Muscle layer of duodenum (tissue), 2 donors: Measurements from ENCODE around the gene TPT1.

Experiments used
- H3K27ac ChIP-seq: one replicate; pipeline ENCODE4 v1.7.0; 2013; ENCODE audit warnings: mild to moderate bottlenecking, low read length
- H3K27me3 ChIP-seq: one replicate; pipeline ENCODE4 v1.7.0; 2013; ENCODE audit warnings: low read depth, mild to moderate bottlenecking, control low read depth, low read length
- H3K36me3 ChIP-seq, 2 donors: one replicate each; pipeline ENCODE4 v1.7.0; 2013; ENCODE audit warnings: low read length in 2 of 2, control low read depth in 1 of 2, mild to moderate bottlenecking in 1 of 2; ENCODE audit not compliant: insufficient read depth in 2 of 2, control insufficient read depth in 1 of 2
- H3K4me1 ChIP-seq, 2 donors: one replicate each; pipeline ENCODE4 v1.7.0; 2013; ENCODE audit warnings: low read length in 2 of 2, mild to moderate bottlenecking in 2 of 2, control low read depth in 1 of 2, moderate library complexity in 1 of 2; ENCODE audit not compliant: insufficient read depth in 2 of 2, control insufficient read depth in 1 of 2
- H3K4me3 ChIP-seq, 2 donors: one replicate each; pipeline ENCODE4 v1.7.0; 2013; ENCODE audit warnings: low read length in 2 of 2, low read depth in 1 of 2, mild to moderate bottlenecking in 1 of 2
- H3K9me3 ChIP-seq, 2 donors: one replicate each; pipeline ENCODE4 v1.7.0; 2013; ENCODE audit warnings: low read length in 2 of 2, control low read depth in 1 of 2, mild to moderate bottlenecking in 1 of 2; ENCODE audit not compliant: control insufficient read depth in 1 of 2
- donor health status: healthy.

The TPT1 gene

DNA sequence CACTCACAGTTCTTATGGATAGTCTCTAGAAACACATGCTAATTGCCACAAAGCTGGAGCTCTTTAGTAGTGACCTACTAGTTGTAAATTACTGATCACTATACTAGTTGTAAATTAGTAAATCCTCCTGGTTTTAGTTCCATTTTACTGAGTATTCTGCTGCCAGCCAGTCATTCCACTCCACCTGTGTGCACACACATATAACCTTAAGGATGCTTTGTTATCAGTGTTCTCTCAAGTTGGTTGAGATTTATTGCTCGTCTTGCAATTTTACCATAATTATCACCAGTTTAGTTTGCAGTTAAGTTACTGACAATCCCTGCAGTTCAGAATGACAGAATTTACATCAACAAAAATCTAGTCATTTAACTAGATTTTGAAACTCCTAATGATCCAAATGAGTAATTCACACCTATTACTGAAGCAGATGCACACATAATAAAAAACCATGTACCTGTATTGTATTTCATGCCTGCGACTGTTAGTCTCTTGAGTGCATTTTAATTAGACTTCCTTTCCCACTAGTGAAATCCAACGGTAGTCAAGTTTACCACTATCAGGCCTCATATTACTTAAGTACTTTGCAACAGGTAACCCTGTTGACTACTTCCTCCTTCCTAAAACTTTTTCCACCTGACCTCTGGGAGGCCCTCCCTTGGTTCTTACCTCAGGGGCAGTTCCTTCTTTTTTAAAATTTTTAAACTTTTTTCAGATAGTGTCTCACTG, 7.6 kb downstream of the TPT1 start:
- H3K9me3 ChIP-seq, result no peaks in the 10 kb centered on the region
- no peak overlapping the region for H3K27ac ChIP-seq
- H3K4me1 ChIP-seq, result peaks cover 22 to 56% of the 10 kb centered on the region in 2 donors
- no peak overlapping the region for H3K4me3 ChIP-seq
- H3K36me3 ChIP-seq, result peaks cover 38 to 39% of the 10 kb centered on the region in 2 donors
- no peaks in the 10 kb centered on the region for H3K27me3 ChIP-seq

DNA sequence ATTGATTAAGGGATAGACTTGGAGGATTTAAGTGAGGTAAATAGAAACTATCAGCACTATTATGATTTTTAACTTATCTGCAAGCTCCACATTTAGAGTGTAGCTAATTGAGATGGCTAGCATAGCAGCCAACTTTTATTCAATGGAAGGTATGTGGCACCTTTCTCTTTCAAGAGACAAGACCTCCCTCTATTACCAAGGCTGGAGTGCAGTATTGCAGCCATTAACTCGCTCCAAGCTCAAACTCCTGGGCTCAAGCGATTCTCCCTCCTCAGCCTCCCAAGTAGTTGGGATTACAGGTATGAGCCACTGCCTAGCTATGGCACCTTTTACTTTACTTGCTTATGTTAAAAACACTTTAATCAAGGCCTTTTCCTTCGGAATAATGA, 8.2 kb downstream of the TPT1 start:
- H3K4me1 ChIP-seq, result peaks cover 17 to 51% of the 10 kb centered on the region in 2 donors
- no peaks in the 10 kb centered on the region for H3K27me3 ChIP-seq
- no peaks in the 10 kb centered on the region for H3K9me3 ChIP-seq
- H3K36me3 ChIP-seq, result peaks cover 33 to 34% of the 10 kb centered on the region in 2 donors
- no peak overlapping the region for H3K27ac ChIP-seq
- no peak overlapping the region for H3K4me3 ChIP-seq

DNA sequence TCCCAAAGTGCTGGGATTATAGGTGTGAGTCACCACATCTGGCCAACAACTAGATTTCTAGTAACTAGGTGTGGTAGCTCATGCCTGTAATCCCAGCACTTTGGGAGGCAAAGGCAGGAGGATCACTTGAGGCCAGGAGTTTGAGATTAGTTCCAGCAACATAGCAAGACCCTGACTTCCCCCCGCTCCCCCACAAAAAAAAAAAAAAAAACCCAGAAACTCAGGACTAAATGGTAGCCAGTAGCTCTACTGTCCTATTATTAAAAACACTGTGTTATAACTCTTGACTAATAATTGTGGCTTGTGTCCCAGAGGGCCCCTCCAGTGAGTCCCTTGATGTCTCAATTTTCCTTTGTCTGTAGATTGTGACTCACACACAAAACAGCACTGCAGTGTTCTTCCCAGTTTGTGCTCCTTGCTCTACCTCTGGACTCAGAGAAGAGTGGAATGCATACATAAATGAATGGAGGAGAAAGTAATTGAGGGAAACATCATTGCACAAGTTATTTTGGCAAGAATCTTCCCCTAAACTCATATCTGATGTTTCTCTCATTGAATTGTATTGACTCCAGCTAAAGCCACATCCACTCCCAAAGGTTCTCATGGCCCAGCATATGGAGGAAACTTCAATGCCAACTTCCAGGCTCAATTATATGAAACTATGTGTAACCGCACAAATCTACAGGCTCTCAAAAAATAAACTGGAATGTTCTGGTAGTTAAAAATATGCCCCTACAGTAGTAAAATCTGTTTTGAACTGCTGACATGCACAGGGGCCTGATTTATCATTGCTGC, 8.8 kb downstream of the TPT1 start:
- H3K4me3 ChIP-seq, result no peak overlapping the region
- H3K36me3 ChIP-seq, result peaks cover 27 to 28% of the 10 kb centered on the region in 2 donors
- H3K27ac ChIP-seq, result no peak overlapping the region
- H3K4me1 ChIP-seq, result peaks cover 11 to 45% of the 10 kb centered on the region in 2 donors
- H3K27me3 ChIP-seq, result no peaks in the 10 kb centered on the region
- no peaks in the 10 kb centered on the region for H3K9me3 ChIP-seq

DNA sequence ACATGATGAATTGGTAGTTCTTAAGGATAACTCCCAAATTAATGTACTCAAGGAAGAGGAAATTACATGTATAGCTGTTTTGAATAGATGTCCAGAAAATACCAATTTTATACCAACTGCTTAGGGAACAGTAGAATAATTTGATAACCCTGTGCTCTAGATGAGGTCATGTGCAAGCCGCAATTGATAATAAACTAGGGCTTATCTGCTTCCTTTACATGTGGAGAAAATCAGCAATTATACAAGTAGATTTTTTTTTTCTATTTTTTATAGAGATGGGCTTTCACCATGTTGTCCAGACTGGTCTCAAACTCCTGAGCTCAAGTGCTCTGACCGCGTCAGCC, 9.3 kb downstream of the TPT1 start:
- Histone ChIP-seq H3K9me3 (no peaks in the 10 kb centered on the region), H3K27ac (no peak overlapping the region), H3K36me3 (peaks cover 21 to 22% of the 10 kb centered on the region in 2 donors), H3K27me3 (no peaks in the 10 kb centered on the region), H3K4me1 (peaks cover 10 to 40% of the 10 kb centered on the region in 2 donors), H3K4me3 (no peak overlapping the region)

DNA sequence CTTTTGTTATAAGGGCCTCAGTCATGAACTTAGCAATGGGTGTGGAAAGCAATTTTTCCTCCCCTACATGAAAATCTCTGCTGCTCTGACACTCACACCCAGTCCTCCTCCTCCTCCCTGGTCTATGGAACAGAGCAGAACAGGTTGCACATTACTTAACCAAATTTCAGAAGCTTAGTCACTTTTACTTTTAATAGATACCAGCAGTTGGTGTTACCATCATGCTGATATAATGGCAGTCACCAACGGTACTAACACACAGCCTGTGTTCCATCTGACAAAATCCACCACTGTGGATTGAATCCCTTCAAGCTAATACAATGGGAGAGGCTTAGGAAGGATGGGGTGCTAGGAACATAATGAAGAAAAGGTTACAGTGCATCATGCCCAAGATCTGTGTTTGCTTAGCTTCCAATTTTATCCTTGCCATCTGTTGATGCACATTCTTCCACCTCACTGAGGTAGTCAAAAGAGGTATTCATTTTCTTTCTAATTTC, 9.8 kb downstream of the TPT1 start:
- H3K4me3 ChIP-seq, result no peak overlapping the region
- no peak overlapping the region for H3K27ac ChIP-seq
- H3K9me3 ChIP-seq, result no peaks in the 10 kb centered on the region
- H3K27me3 ChIP-seq, result no peaks in the 10 kb centered on the region
- peaks cover 10 to 35% of the 10 kb centered on the region in 2 donors for H3K4me1 ChIP-seq
- peaks cover 16 to 18% of the 10 kb centered on the region in 2 donors for H3K36me3 ChIP-seq

DNA sequence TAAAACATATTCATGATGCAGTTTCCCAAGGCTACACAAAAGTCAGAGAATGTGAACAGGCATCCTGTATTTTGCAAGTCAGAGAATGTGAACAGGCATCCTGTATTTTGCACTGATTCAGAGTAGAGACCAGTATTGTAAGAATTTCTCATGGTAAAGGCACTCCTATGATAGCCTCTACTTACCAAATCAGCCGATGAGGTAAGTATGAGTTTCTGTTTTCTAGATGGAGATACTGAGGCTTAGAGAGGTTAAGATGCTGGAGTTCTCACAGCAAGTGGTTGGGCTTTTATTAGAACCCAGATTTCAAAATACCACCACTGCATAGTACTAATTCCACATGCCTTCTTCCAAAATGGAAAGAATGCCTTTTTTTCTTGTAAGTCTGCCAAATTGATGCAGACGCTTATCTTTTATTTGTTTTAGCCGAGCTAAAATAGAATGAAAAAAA, 12.3 kb downstream of the TPT1 start:
- no peaks in the 10 kb centered on the region for H3K36me3 ChIP-seq
- H3K9me3 ChIP-seq, result no peaks in the 10 kb centered on the region
- H3K27ac ChIP-seq, result no peak overlapping the region
- no peak overlapping the region for H3K4me3 ChIP-seq
- peaks cover 6 to 15% of the 10 kb centered on the region in 2 donors for H3K4me1 ChIP-seq
- no peaks in the 10 kb centered on the region for H3K27me3 ChIP-seq

DNA sequence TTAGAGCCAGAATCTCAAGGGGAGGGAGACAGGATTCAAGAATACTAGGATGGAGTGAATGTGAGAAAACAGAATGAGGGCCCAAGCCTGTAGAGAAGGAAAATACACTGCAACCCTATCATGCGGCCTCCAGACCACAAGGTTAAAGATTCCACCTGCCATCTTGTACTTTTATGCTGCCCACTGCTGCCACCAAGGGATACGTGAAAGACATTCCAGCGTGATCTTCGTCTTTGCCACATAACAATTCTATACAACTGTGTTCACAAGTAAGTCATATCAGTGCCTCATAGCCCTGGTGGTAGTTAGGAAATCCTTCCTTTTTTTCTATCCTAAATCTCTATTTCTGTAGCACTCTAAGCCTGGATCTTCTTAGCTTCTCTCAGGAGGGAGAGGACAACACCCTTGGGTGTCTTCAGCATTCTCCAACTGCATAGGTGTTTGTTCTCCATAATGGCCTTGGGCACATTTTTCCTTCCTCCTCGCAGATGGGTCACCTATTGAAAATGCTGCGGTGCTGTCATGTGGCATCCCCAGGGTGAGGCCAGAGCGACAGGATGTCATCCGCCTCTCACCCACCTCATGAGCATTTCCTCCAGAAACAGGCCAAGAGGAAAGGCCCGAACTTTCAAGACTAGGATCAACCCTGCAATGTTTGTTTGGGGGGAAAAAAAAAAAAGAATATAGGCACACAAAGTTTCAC, 13.6 kb downstream of the TPT1 start:
- H3K27ac ChIP-seq, result no peak overlapping the region
- H3K36me3 ChIP-seq, result no peaks in the 10 kb centered on the region
- no peaks in the 10 kb centered on the region for H3K27me3 ChIP-seq
- H3K4me3 ChIP-seq, result no peak overlapping the region
- H3K9me3 ChIP-seq, result no peaks in the 10 kb centered on the region
- H3K4me1 ChIP-seq, result peaks cover 6 to 11% of the 10 kb centered on the region in 2 donors

DNA sequence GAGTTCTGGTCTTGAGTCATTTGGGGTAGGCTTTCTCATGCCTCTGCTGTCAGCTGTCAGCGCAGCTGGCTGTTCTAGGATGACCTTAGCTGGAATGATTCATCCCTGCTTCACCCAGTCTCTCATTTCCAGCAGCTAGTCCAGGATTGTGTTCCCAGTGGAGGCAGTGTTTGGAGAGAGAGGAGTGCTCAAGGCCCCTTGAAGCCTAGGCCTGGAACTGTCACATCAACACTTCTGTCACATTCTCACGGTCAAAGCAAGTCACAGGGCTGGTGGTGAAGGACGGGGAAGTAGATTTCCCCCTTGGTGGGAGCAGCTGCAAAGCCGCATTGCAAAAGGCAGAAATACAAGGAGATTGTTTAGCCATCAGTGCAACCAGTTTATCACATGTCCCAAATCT, 15.2 kb downstream of the TPT1 start:
- peak overlapping the region; percentile 1 for H3K27ac ChIP-seq
- H3K4me1 ChIP-seq, result peaks cover 6 to 16% of the 10 kb centered on the region in 2 donors

DNA sequence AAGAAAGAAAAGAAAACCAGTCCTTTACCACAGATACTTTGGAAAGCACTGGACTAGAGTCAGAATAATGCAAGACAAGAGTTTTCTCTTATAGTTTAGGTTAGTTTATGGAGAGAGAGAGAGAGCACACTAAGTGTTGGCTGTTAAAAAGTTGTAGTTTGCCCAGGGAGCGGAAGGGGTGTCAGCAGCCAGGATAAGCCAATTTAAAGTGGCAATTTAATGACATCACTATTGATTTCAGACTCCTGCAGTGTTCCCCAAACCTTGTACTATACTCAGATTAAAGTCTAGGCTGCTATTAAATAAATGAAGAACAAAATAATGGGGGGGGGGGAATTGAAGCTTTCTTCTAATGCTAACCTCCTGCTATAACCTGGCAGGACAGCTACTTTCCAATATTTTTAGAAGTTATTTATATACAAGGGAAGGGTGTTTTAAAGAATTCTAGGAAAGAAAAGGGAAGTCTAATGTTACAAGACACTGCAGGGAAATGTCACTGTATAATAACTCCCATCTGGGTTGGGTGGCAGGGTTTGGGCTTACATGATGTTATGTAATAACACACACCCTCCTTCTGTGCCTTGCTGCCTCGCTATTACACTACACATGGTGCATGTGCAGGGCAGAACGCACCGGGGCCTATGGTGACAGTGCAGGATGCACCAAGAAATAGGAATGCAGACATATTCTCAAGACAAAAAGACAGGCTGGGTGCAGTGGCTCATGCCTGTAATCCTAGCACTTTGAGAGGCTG, 19.9 kb downstream of the TPT1 start:
- H3K36me3 ChIP-seq, result no peaks in the 10 kb centered on the region
- H3K4me3 ChIP-seq, result no peak overlapping the region
- H3K4me1 ChIP-seq, result peaks cover 0 to 4% of the 10 kb centered on the region in 2 donors
- no peaks in the 10 kb centered on the region for H3K27me3 ChIP-seq
- no peaks in the 10 kb centered on the region for H3K9me3 ChIP-seq
- H3K27ac ChIP-seq, result no peak overlapping the region

More for the DNA sequence above, 15.2 kb downstream of the TPT1 start:
- no peaks in the 10 kb centered on the region for H3K9me3 ChIP-seq
- no peaks in the 10 kb centered on the region for H3K27me3 ChIP-seq
- no peak overlapping the region for H3K4me3 ChIP-seq
- H3K36me3 ChIP-seq, result no peaks in the 10 kb centered on the region

DNA sequence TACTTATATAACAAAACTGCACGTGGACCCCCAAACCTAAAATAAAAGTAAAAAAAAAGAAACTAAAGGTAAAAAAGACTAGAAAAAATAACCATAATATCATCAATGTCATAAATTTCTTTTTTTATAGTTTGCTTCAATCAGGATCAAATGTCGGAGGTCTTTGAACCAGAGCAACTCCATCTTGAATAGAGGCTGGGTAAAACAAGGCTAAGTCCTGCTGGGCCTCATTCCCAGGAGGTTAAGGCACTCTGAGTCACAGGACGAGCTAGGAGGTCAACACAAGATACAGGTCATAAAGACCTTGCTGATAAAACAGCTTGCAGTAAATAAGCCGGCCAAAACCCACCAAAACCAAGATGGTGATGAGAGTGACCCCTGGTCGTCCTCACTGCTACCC, 24.0 kb downstream of the TPT1 start:
- Histone ChIP-seq H3K36me3 (no peaks in the 10 kb centered on the region), H3K4me1 (peaks cover 0 to 3% of the 10 kb centered on the region in 2 donors), H3K4me3 (no peak overlapping the region), H3K27ac (no peak overlapping the region), H3K27me3 (no peaks in the 10 kb centered on the region), H3K9me3 (no peaks in the 10 kb centered on the region)
